CD4-positive, alpha-beta T cell (primary cell): ENCODE data around the gene PAX5. TPM values are rescaled to one million over a fixed set of nuclear protein-coding genes. Genes with fewer than 3 reads are reported as not detected.

Source experiments
- ATAC-seq: fragments of 200-7000 bp; cut with Tn5 transposase; one replicate; pipeline ENCODE4 v1.10.0; 2022; ENCODE audit warnings: mild to moderate bottlenecking; ENCODE audit not compliant: poor library complexity
- CTCF ChIA-PET: fragments of 350-600 bp; sonication (Branson Sonifier 250); formaldehyde crosslinking; loops from one replicate; lab custom pipeline; 2021; ENCODE audit warnings: antibody characterized with exemption, inconsistent platforms; lab: Charles Lee
- POLR2A ChIA-PET: fragments of 350-600 bp; sonication (Branson Sonifier 250); formaldehyde crosslinking; loops from one replicate; lab custom pipeline; 2021; ENCODE audit warnings: antibody characterized with exemption, inconsistent platforms; lab: Charles Lee
- DNase-seq, 14 experiments: peaks; one replicate each; pipeline ENCODE4 v3.0.0-alpha.2; 2013 to 2020; ENCODE audit warnings: mixed read lengths in 2 of 14
- H3K27ac ChIP-seq, 2 donors: one replicate each; pipeline versions ENCODE4 v1.5.1 to v1.7.0; 2013; ENCODE audit warnings: low read length in 2 of 2, low read depth in 1 of 2, mild to moderate bottlenecking in 1 of 2
- H3K27me3 ChIP-seq, 2 experiments: 1 replicate in 1 of 2; 2 replicates in 1 of 2; pipeline versions ENCODE4 v1.6.1 to v1.7.0; 2013; ENCODE audit warnings: low read length in 2 of 2, control low read depth in 1 of 2, mild to moderate bottlenecking in 1 of 2, moderate library complexity in 1 of 2; ENCODE audit not compliant: insufficient read depth in 2 of 2, control insufficient read depth in 1 of 2
- H3K36me3 ChIP-seq: one replicate; pipeline ENCODE4 v1.6.1; 2013; ENCODE audit warnings: low read length, control low read depth; ENCODE audit not compliant: insufficient read depth
- H3K4me1 ChIP-seq: one replicate; pipeline ENCODE4 v1.6.1; 2013; ENCODE audit warnings: low read length, control low read depth; ENCODE audit not compliant: insufficient read depth
- H3K4me3 ChIP-seq: one replicate; pipeline ENCODE4 v1.5.1; 2013; ENCODE audit warnings: mild to moderate bottlenecking, low read length, moderate library complexity
- H3K9me3 ChIP-seq, 2 experiments: 1 replicate in 1 of 2; 2 replicates in 1 of 2; pipeline versions ENCODE4 v1.6.1 to v1.7.0; 2013; ENCODE audit warnings: low read length in 2 of 2, mild to moderate bottlenecking in 2 of 2, control low read depth in 1 of 2, moderate library complexity in 1 of 2; ENCODE audit not compliant: control insufficient read depth in 1 of 2, insufficient read depth in 1 of 2
- H3K27ac Mint-ChIP-seq: one replicate; pipeline ENCODE4 v1.8.0; 2020; ENCODE audit warnings: mixed read lengths
- H3K27me3 Mint-ChIP-seq: one replicate; pipeline ENCODE4 v1.8.0; 2021; ENCODE audit warnings: mixed read lengths
- H3K36me3 Mint-ChIP-seq: one replicate; pipeline ENCODE4 v1.8.0; 2021; ENCODE audit warnings: low read depth, mixed read lengths
- H3K4me1 Mint-ChIP-seq: one replicate; pipeline ENCODE4 v1.8.0; 2021; ENCODE audit warnings: low read depth, mixed read lengths
- H3K4me3 Mint-ChIP-seq: one replicate; pipeline ENCODE4 v1.8.0; 2020; ENCODE audit warnings: mild to moderate bottlenecking, mixed read lengths
- H3K9me3 Mint-ChIP-seq: one replicate; pipeline ENCODE4 v1.8.0; 2020; ENCODE audit warnings: mixed read lengths
- CTCF ChIP-seq: fragments of 200-600 bp; IDR thresholded peaks from one replicate; pipeline ENCODE4 v1.8.0; 2022; ENCODE audit warnings: antibody characterized with exemption, mild to moderate bottlenecking
- intact Hi-C, 2 experiments: fragments of 100-400 bp; cut with DNase I in 1 of 2; cut with micrococcal nuclease in 1 of 2; formaldehyde crosslinking; loops; one replicate each; pipeline versions ENCODE4 v1.15.1 to v1.9.0; 2023 to 2025; cut with DNase I, micrococcal nuclease
- total RNA-seq, 174 experiments: library from RNA in 2 of 174; stranded (reverse) in 2 of 174; gene quantifications; one replicate each; pipeline ENCODE4 v1.2.3 and lab custom pipeline; 2021 to 2026

PAX5 gene
- total RNA-seq, 2 experiments from 2014 or later, result 0.03 to 0.11 TPM

- H3K27me3 Mint-ChIP-seq, result peaks cover 4% of the 10 kb centered on the region
- ATAC-seq, result no peak
- intact Hi-C loops, result no loop called here
Observed at GRCh38 chr9:36833954-36834353, 200.1 kb downstream of the PAX5 start.

GRCh38 chr9:36832164-36832795 is 201.8 kb downstream of the PAX5 start:
- Histone ChIP-seq H3K27ac (no peak overlapping the region), H3K4me1 (no peaks in the 10 kb centered on the region), H3K9me3 (no peaks in the 10 kb centered on the region), H3K4me3 (no peak overlapping the region), H3K36me3 (no peaks in the 10 kb centered on the region), H3K27me3 (no peaks in the 10 kb centered on the region)
- DNase-seq (no peak), ATAC-seq (no peak)
- no peak for TF ChIP-seq CTCF
- intact Hi-C loops, result no loop called here
- H3K27me3 Mint-ChIP-seq, result peaks cover 8% of the 10 kb centered on the region
- H3K9me3 Mint-ChIP-seq, result no peaks in the 10 kb centered on the region
- CTCF ChIA-PET, result no interaction called here
- H3K27ac Mint-ChIP-seq, result no peak overlapping the region
- H3K4me1 Mint-ChIP-seq, result no peaks in the 10 kb centered on the region
- POLR2A ChIA-PET, result no interaction called here
- H3K36me3 Mint-ChIP-seq, result no peaks in the 10 kb centered on the region
- H3K4me3 Mint-ChIP-seq, result no peak overlapping the region

More at GRCh38 chr9:36833954-36834353, 200.1 kb downstream of the PAX5 start:
- Mint-ChIP-seq H3K4me1 (no peaks in the 10 kb centered on the region), H3K9me3 (no peaks in the 10 kb centered on the region), H3K4me3 (no peak overlapping the region), H3K36me3 (no peaks in the 10 kb centered on the region), H3K27ac (no peak overlapping the region)
- CTCF ChIA-PET, result no interaction called here
- H3K9me3 ChIP-seq, result no peaks in the 10 kb centered on the region
- POLR2A ChIA-PET, result no interaction called here
- no peaks in the 10 kb centered on the region for H3K4me1 ChIP-seq
- DNase-seq, result no peak
- no peaks in the 10 kb centered on the region for H3K36me3 ChIP-seq
- H3K27ac ChIP-seq, result no peak overlapping the region
- H3K4me3 ChIP-seq, result no peak overlapping the region
- H3K27me3 ChIP-seq, result no peaks in the 10 kb centered on the region
- TF ChIP-seq CTCF, result no peak

GRCh38 chr9:36831381-36832161 is 202.5 kb downstream of the PAX5 start:
- Mint-ChIP-seq H3K4me3 (no peak overlapping the region), H3K36me3 (no peaks in the 10 kb centered on the region), H3K9me3 (no peaks in the 10 kb centered on the region), H3K4me1 (no peaks in the 10 kb centered on the region), H3K27ac (no peak overlapping the region), H3K27me3 (peaks cover 12% of the 10 kb centered on the region)
- Histone ChIP-seq H3K36me3 (no peaks in the 10 kb centered on the region), H3K4me1 (no peaks in the 10 kb centered on the region), H3K27ac (no peak overlapping the region), H3K27me3 (no peaks in the 10 kb centered on the region), H3K9me3 (no peaks in the 10 kb centered on the region), H3K4me3 (no peak overlapping the region)
- no peak for DNase-seq
- CTCF ChIA-PET, result no interaction called here
- ATAC-seq, result no peak
- intact Hi-C loops, result no loop called here
- no peak for TF ChIP-seq CTCF
- POLR2A ChIA-PET, result no interaction called here
